AG08395 (cell line): ENCODE data around the gene DCLRE1C.
"Not testable (repeated sequence)": the region's sequence is repeated elsewhere in the genome, so short reads cannot be mapped to it uniquely, and the experiment has no call there.

ENCODE experiments used
- DNase-seq: peaks from one replicate; pipeline ENCODE4 v3.0.0; 2012; ENCODE audit warnings: mixed read lengths, low spot score

DCLRE1C gene

DNA sequence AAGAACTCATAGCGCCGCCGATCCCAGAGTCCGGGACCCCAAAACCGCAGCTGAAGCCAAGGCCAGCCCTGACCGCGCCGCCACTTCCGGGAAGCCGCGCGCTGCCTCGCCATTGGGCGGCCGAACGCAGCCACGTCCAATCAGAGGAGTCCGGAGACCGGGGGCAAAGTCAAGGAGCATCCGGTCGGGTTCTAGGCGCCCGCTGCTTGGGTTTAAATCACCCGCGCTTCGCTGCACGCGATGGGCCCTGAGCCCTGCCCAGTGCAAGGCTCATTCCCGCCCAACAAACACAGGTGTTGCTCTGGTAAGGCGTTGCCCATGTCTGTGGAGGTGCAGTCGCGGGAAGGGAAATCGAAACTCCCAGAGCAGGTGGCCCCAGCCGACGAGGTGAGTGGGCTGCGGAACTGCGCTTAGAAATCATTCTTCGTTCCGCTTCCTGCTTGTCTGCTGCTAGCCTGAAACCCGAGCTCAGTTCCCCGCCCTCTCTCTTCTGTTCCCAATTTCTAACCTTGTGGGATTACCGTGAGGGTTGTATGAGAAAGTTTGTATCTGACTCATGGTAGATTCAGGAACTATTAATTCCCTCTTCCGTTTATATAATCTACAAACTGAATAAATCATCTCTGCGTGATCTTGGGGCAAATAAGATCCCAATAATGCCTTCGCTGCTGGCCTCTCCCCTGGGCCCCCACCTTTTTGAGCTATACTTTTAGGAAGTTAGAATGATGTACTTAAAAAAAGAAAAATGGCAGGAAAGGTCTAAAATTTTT, at the start of gene DCLRE1C:
Gene DCLRE1C (minus strand): TSS at position 96 of the 770 bp plus-strand sequence. CDS start 86 bp downstream, at position 10.
- DNase-seq = peak; percentile 96

DNA sequence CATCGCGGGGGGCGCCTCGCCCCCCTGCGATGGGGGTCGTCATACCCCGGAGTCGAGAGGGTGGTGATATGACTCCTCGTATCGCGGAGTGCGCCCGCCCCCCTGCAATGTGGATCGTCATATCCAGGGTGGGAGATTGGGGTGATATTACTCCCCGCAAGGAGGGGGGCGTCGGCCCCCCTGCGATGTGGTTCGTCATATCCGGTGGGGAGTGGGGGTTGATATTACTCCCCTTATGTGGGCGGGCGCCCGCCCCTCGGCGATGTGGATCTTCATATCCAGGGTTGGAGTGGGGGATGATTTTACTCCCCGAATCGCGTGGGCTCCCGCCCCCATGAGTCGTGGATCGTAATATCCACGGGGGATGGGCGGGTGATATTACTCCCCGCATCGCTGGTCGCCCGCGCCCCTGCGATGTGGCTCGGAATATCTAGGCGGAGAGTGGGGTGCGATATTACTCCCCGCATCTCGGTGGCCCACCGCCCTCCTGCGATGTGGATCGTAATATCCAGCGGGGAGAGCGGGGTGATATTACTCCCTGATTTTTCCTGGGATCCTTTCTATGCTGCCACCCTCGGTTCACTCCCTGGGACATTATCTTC, 42.2 kb upstream of the DCLRE1C start:
- no peak for DNase-seq

DNA sequence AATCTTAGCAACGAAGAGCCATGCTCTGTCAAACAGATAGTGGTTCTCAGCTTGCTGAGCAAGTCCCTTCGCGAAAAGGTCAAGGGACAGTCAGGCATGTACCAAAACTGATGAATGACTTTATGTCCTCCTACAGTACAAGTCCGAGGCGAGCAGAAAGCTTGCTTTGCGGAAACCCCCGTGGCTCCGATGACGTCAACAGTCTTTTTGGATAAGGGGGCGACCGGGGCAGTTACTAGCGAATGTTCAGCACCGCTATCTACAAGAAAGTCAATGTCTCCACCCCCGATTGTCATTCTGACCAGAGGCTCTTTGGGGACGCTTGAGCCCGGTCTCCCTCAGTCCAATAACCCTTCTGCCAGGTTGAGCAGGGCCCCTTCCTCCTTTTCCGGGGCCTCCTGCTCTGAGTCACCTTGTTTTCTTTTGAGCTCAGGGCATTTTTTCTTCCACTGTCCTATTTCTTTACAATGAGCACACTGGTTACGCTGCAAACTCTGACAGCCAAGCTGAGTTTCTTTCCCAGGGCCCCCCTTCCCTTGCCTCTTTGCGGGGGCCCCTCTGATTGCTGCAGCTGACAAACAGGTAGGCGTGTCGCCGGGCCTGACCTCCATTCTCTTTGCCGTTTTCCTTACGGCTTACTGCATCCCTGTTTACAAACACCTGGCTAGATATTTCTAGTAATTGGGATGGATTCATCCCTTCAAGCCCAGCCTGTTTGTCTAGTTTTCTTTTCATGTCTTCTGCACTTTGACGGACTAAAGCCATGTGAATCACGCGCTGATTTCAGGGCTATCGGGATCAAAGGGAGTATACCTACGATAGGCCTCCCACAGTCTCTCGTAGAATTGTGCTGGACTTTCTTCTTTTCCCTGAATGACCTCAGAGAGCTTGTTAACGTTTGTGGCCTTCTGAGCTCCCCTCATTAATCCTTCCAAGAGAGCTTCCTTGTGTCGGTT, 39.9 kb upstream of the DCLRE1C start:
- DNase-seq = not testable (repeated sequence)

DNA sequence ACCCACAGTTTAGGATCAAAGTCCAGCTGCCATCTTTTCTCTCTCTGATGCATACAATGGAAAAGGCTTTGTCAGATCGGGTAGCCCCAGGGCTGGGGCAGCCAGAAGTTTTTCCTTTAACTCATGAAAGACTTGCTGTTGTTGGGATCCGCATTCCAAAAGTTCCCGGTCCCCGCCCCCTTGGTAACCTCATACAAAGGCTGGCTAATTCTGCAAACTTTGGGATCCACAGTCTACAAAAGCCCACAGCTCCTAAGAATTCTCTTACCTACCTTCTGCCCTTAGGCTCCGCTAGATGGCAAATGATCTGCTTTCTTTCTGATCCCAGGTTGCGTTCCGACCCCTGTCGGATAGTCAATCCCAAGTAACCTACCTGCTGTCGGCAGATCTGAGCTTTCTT, 38.4 kb upstream of the DCLRE1C start:
- not testable (repeated sequence) for DNase-seq

DNA sequence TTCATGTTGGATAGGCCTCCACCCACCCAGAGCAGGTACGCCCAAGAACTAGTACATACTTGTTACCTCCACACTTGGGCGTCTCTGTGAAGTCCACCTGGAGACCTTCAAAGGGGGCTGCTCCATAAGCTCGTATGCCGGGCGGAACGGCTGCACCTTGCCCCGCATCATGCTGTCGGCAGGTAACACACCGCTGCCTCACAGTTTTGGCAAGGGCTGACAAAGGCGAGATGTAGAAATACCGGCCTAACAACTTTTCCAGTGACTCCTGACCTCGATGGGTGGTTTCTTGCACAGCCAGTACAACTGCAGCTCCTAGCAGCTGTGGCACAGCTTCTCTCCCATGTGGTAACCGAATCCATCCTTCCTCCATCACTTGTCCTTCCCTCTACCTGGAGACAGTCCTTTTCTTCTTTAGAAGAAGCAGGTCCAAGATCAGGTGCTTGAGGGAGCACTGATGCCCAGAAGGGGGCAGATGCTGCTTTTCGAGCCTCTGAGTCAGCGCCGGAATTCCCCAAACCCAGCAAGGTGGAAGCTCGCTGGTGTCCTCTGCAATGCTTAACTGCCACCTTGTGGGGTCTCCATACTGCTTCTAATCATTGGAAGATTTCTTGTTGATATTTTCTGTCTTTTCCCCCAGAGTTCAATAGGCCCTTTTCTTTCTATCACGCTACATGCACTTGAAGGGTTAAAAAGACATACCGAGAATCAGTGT, 37.3 kb upstream of the DCLRE1C start:
- DNase-seq = not testable (repeated sequence)

DNA sequence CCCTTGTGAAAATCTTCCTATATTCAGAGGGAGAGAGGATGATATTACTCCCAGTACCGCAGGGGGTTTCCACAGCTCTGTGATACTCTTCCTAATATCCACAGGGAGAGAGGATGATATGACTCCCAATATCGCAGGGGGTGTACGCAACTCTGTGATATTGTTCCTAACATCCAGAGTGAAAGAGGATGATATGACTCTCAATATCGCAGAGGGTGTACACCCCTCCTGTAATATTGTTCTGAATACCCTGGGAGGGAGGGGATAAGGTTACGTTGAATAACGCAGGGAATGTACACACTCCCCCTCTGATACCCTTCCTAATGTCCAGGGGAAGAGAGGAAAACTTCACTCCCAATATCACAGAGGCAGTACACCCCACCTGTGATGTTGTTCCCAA, 35.7 kb upstream of the DCLRE1C start:
- not testable (repeated sequence) for DNase-seq

DNA sequence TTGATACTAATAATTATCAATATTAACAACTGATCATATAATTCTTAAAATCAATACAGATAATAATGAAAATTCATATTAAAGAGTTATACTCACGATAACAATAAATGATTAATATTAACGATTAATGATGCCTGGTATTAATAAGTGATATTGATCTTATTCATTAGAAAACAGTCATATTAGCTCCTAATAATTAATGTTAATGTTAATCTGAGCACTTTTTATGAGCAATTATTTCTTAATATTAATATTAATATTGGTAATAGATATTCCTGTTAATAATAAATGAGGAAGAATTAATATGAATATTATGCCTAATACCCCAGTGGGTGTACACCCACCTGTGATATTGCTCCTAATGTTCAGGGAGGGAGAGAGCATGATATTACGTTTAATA, 28.8 kb upstream of the DCLRE1C start:
- no peak for DNase-seq

DNA sequence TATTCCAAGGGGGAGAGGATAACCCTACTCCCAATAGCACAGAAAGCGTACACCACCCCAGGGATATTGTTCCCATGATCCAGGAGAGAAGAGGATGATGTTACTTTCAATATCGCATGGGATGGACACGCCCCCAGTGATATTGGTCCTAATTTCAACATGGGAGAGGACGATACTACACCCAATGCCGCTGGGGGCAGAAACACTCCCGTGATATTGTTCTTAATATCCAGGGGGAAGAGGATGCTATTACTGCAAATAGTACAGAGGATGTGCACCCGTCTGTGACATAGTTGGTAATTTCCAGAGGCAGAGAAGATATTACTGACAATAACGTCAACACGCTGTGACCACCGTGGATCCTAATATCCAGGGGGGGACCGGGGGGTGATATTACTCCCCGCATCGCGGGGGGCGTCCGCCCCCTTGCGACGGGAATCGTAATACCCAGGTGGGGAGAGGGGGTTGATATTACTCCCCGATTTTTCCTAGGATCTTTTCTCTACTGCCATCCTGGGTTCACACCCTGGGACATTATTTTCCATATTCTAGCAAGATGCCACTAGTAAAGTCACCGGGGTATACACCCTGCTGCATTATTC, 21.9 kb upstream of the DCLRE1C start:
- DNase-seq = no peak

DNA sequence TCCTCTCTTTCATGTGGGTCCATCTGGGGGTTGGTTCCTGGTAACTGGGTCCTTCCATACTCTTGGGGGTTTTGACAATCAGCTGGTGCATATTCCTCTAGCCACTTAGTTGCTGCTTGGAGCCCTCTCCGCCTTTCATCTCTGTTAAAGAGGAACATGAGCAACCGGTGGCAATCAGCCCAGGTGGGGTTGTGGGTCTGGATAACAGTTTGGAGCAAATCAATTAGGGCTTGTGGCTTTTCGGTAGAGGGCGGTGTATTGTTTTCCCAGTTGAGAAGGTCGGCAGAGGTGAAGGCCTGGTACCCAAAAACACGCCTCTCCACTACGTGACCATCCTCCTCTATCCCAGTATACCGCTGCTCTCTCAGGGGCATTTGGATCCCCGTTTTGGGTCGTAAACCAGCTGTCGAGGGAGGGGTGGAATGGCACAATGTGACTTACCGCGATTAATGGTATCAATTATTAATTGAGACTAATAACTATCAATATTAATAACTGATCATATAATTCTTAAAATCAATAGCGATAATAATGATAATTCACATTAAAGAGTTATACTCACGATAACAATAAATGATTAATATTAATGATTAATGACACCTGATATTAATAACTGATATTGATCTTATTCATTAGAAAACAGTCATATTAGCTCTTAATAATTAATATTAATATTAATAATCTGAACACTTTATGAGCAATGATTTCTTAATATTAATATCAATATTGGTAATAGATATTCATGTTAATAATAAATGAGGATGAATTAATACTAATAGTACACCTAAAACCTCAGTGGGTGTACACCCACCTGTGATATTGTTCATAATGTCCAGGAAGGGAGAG, 20.5 kb upstream of the DCLRE1C start:
- not testable (repeated sequence) for DNase-seq

DNA sequence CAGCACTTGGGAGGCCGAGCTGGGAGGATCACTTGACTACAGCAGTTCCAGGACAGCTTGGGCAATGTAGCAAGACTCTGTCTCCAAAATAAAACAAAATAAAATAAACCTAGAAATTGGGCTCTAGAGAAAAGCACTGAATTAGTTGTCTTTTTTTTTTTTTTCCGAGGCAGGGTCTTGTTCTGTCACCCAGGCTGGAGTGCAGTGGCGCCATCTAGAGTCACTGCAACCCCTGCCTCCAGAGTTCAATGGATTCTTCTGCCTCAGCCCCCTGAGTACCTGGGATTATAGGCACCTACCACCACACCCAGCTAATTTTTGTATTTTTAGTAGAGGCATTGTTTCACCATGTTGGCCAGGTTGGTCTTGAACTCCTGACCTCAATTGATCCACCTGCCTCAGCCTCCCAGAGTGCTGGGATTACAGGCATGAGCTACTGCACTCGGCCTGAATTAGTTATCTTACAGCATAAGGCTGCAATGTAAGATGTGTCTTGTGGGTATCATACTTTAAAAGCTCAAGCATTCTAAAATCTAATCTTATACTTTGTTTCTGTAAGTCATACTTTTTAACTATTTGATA, 18.1 kb upstream of the DCLRE1C start:
- no peak for DNase-seq

DNA sequence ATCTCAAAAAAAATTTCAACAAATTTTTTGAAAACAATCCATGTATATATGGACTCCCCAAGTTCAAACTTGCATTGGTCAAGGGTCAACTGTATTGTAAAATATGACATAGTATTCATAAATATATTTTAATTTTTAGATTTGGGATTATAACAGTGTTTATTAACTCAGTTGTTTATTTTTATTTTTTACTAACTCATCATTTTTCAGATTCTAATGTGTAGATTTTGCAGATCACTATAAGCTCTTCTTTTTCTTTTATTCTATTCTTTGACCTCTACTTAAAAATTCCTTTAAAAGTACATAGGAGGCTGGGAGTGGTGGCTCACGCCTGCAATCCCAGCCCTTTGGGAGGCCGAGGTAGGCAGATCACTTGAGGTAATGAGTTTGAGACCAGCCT, 14.0 kb upstream of the DCLRE1C start:
- no peak for DNase-seq

DNA sequence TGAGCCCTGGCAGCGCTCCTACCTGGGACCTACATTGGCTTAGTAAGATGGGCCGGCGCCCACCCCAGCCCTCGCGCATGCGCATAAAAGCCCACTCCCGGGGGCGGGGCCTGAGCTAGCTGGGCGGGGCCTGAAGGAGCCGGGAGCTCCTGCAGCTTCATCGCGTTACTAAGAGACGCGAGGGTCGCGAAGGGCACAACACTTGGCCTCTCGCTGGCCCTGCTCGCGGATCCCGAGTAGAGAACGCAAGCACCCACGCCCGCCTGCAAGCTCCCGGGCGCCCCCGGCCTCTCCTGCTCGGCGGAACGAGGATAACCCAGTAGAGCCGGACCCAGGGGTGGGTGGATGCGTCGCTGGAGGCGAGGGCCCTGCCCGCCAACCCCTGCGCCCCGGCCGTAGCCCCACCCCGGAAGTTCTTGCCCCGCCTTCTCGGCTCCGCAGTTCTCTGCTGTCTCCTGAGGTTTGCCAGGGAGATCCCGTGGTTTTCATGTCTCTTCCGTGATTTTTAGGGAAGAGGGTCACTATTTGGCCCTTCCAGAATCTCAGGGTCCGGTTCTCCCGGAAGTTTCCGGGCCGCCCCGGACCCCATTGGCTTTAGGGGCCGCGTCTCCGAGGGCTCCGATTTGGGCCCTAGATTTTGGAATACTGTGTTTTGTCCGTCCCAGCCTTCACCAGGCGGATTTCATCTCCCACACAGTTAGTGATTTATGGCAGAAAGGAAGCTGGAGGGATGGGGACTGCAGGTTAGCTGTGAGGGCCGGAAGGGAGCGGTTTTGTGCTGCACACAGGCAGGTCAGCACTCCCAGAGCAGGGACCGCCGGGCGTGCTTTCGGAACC, 5.5 kb upstream of the DCLRE1C start, which contains the start of gene MEIG1:
Gene MEIG1 (plus strand): TSS at position 168 of the 837 bp plus-strand sequence. CDS start 7,081 bp downstream, outside the sequence.
- DNase-seq = peak; percentile 98

DNA sequence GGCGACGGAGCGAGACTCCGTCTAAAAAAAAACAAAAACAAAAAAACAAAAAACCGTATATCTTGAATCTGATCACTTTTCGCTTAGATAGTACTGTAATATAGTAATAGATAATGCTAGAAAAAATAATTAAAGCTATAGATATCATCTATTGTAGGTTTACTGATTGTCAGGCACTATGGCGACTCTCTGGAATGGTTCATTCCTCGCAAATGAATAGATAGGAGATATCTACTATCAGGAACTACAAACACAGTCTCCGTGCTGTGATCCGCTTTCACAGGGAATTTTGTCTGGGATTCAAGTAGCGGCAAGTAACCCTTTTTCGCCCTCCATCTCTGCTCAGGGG, 5.0 kb upstream of the DCLRE1C start:
- DNase-seq = no peak

DNA sequence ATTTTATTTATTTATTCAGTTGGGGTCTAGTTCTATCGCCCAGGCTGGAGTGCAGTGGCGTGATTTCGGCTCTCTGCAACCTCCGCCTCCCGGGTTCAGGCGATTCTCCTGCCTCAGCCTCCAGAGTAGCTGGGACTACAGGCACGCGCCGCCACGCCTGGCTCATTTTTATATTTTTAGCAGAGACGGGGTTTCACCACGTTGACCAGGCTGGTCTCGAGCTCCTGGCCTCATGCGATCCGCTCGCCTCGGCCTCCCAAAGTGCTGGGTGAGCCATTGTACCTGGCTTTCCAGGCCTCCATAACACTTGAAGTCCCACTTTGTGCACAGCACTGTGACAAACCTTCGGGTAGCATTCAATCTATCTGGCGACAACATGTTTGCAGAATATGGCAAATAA, 1.0 kb upstream of the DCLRE1C start:
- DNase-seq = no peak

DNA sequence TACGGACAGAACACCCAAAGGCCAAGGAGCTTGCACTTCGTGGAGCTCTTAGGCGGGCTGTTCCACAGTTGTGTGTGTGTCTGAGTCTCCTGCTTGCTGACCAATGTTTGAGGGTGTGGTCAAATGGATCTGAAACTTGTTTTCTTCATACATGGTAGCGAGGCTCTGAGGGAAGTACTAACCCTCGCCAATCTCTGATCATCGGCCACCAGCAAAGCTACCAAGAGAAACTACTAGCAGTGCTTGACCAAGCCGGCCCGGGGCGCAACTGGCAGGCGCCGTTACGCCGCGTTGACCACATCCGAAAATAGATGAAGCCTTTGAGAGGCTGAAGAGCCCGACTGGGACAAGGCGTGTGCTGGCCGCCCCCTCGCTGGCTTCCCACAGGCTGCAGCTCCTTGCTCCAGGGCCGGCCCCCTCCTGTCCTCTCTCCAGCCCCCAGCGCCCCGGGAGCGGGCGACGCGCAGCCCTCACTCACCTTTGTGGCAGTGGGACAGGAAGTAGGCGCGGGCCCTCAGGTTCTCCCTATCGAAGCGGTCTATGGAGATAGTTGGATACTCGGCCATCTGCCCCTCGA, 384 bp downstream of the DCLRE1C start:
- DNase-seq = peak; percentile 61

DNA sequence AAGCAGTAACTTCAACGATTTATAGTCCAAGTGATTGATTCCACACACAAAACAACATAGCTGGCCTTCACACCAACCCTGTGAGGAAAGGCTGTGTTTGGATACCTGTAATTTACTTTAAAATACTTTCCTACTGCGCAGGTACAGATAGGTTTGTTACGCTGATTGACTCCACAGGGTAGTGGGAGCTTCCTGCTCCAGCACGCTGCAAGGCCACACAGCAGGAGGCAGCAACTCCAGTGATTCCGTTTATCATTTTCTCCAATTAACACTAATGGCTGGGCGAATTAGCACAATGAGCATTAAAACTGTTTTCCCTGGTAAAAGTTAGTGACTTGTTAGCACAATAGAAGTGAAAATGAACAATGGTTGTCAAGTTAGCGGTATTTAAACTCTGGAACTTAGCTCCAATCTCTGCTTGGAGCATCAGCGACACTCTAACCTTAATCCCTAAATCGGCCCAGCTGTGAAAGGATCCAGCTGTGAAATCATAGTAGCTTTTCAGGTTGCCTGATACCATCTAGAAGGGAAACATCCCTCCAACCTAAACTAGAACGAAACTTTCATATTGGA, 959 bp downstream of the DCLRE1C start:
- DNase-seq = peak; percentile 8

DNA sequence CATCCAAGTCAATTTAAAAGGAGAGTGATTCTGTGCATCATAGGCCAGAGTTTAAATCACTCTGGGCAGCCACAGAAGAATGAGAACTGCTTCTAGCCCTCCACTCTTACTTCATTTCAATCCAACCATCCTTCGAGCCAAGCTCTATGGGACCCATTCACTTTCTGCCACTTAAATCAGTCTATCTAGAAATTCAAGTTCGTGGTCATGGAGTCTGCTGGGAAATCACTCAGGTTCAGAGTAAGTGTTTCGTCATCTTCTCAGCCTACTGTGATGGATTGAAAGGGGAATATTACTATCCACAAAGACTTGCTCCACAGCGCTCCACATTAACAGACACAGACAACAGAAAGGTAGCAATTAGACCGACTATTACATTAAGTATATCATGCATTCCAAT, 4.6 kb downstream of the DCLRE1C start:
- DNase-seq = no peak

DNA sequence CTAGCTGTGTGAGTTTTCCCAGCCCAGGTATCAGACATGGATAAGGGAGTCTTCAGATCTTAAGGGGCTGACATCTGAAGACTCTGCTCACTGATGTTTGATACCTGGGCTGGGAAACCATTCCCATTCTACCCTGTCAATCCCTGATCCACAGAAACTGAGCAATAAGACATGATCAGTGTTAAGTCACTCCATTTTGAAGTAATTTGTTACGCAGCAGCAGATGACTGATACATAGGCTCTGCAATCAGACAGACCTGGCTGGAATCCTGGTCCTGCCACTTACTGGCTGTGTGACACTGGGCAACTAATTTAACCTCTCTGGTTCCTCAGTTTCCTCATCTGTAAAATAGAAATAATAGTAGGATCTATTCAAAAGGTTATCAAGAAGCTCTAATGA, 6.6 kb downstream of the DCLRE1C start:
- DNase-seq = no peak
